COR-L47 (cell line): ENCODE measurements around the gene HMGA1.

ENCODE experiments used
- DNase-seq: peaks from one replicate; lab custom pipeline; 2025; lab: John Stamatoyannopoulos, UW

The HMGA1 gene

GRCh38 chr6:34223956-34224940 is 12.4 kb upstream of the HMGA1 start:
- DNase-seq: peak; percentile 76

GRCh38 chr6:34225551-34225950 is 11.1 kb upstream of the HMGA1 start:
- DNase-seq: no peak

- DNase-seq: no peak
Measured at GRCh38 chr6:34226066-34226465, 10.6 kb upstream of the HMGA1 start.

- no peak for DNase-seq
Measured at GRCh38 chr6:34226731-34227586, 9.7 kb upstream of the HMGA1 start.

GRCh38 chr6:34227761-34228421 is 8.8 kb upstream of the HMGA1 start:
- no peak for DNase-seq

- DNase-seq: no peak
Measured at GRCh38 chr6:34229877-34230276, 6.8 kb upstream of the HMGA1 start.

GRCh38 chr6:34230653-34231371 is 5.9 kb upstream of the HMGA1 start:
- DNase-seq: no peak

GRCh38 chr6:34231566-34232336 is 4.9 kb upstream of the HMGA1 start:
- no peak for DNase-seq

- DNase-seq: no peak
Measured at GRCh38 chr6:34232901-34233300, 3.8 kb upstream of the HMGA1 start.

- no peak for DNase-seq
Measured at GRCh38 chr6:34233867-34234266, 2.8 kb upstream of the HMGA1 start.

GRCh38 chr6:34234667-34235306 is 1.9 kb upstream of the HMGA1 start:
- no peak for DNase-seq

GRCh38 chr6:34235307-34236130 is 1.2 kb upstream of the HMGA1 start:
- no peak for DNase-seq

GRCh38 chr6:34236131-34236442 is 586 bp upstream of the HMGA1 start:
- no peak for DNase-seq

GRCh38 chr6:34237316-34237721 is 646 bp downstream of the HMGA1 start:
- peak; percentile 41 for DNase-seq

- peak; percentile 69 for DNase-seq
Measured at GRCh38 chr6:34237722-34238584, 1.3 kb downstream of the HMGA1 start.

- no peak for DNase-seq
Measured at GRCh38 chr6:34238585-34239499, 2.2 kb downstream of the HMGA1 start.

GRCh38 chr6:34239500-34239825 is 2.8 kb downstream of the HMGA1 start:
- no peak for DNase-seq

- no peak for DNase-seq
Measured at GRCh38 chr6:34239893-34240292, 3.2 kb downstream of the HMGA1 start.
